Measurements from ENCODE around the gene CCDC24. TPM values are rescaled to one million over a fixed set of nuclear protein-coding genes. Genes with fewer than 3 reads are reported as not detected.
A peak's percentile ranks its signal among the peaks of the same experiment; 100 is the strongest.

Gene CCDC24
- total RNA-seq, 1 donor from 2014 or later, result 0.89 TPM

DNA sequence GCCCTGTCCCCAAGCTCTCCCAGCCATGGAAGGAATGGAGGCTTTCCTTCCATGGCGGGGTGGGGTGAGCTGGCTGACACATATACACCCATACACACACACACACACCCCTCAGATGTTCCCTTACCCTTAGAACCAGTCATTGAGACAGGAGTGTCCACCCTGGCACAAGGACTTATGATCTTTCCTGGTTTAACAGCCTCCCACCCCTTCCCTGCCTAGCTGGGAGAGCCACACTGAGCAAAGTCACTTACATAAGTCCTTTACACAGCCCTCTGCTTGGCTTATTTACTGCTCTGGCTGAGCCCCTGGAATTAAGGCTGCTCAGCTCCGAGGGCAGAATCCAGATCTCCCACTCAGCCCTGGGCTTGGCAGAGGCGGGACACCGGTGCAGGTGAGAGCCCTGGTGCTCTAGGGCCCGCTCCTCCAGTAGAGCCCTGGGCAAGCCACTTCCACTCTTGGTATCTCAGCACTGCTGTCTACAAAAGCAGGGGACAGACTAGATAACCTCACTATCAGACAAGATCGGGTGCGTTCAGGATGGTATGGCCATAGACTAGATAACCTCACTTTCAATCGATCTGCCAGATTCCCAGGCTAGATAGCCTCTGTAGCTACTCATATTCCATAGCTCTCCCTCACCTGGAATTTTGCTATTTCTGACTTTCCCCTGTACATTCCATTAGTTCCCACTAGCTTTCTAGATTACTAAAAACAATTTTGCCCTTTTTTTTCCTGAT, 23.1 kb downstream of the CCDC24 start:
- ATAC-seq, result no peak
- peak; percentile 11 for DNase-seq (ENCODE audit: missing footprints)
- intact Hi-C loops (cut with DNase I), result no loop called here

DNA sequence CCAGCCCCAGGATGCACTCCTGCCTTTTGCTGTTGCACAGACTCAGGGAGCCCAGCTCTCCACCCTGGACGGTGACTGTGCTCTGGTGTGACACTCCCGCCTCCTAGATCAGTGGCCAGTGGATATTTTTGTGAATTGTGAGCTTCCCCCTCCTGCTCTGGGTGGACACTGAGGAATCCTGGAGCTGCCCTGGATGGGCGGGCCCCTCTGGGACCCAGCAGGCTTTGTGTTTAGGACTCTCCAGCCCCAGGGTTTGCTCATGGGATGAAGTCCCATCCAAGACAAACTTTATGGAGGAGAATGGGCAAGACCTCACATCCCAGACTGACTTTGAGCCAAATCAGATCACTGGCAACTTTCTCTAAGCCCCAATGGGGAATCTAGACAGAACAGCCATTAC, 23.8 kb downstream of the CCDC24 start:
- DNase-seq (ENCODE audit: missing footprints), result peak; percentile 55
- intact Hi-C loops (cut with DNase I), result no loop called here
- peak; percentile 47 for ATAC-seq

DNA sequence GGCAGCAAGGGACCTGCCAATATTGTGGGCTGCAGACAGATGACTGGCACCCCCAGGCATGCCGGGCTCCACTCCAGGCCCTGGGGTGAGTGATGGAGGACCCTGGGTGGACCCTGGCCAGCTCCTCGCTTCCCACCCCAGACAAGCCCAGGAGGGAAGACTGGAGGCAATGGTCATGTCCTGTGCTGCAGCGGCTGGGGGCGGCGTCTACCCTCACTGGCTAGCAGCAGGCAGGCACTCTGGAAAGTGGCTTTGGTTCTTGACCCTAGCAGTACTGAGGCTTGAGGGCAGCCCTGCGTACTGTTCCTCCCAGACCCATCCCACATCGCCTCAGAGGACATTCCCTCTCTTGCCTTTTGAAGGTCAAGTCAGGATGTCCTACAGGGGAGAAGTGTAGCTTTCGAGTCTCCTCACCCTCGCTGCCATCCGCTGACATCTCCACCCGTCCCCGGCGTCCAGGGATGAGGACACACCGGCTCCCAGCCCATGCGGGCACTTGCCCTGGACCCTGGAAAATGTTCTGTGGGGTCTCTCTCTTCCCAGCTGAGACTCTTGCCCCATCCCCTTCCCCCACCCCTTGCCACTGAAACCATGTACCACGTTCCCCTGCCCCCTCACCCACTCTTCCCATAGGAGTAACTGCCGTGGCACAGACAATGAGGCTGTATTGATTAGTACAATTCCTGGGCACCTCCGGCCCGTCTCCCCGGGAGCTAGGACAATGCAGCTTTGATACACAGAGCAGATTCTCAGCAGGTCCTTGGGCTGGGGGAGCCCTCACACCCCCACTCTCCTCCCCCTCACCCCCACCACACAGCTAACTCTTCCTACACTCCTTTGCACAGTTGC, 24.9 kb downstream of the CCDC24 start:
- intact Hi-C loops (cut with DNase I), result no loop called here
- peak; percentile 34 for DNase-seq (ENCODE audit: missing footprints)
- ATAC-seq, result no peak

DNA sequence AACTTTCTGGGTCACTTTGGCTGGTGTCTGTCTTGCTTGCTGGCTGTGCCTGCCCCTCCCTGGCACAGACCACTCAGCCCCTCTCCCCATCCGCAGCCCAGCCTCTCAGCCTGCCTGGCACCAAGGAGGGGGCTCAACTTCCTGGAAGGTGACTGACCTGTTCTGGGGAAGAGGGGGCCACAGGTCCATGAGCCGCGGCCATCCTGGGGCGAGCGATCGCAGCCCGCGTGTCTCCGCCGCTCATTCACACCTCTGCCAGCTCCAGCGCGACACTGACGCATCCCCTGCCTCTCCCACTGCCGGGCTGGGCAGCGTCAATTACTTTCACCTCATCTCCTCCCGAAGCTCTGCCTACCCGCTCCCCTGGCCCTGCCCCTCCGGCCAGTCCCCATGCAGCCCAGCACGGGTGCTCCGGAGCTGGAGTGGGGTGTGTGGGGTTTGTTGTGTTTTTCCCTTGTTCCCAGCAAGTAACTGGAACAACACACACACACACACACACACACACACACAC, 25.5 kb downstream of the CCDC24 start:
- no peak for ATAC-seq
- DNase-seq (ENCODE audit: missing footprints), result peak; percentile 53
- intact Hi-C loops (cut with DNase I), result no loop called here

DNA sequence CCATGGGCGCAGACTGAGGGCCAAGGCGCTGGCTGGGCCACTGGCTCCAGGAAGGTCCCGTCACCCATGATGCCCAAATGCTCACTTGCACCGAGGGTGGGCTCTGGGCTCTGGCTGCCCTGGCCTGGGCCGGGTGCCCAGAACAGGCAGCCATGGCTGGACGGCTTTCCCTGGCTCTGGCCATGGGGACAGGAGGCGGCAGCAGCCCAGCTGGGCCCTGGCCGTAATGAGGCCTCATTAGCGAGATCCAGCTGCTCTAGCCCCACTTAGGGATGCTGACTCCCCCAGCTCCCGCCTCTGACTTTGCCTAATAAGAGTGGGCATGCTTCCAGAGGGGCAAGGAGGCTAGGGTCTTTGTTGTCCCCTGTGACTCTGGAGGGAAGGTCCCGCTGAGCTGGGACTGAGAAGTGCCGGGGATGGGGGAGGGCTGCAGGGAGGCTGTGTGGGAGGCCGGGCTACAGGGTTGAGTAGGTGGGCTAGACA, 28.1 kb downstream of the CCDC24 start:
- intact Hi-C loops (cut with DNase I), result no loop called here
- DNase-seq (ENCODE audit: missing footprints), result peak; percentile 56
- no peak for ATAC-seq

DNA sequence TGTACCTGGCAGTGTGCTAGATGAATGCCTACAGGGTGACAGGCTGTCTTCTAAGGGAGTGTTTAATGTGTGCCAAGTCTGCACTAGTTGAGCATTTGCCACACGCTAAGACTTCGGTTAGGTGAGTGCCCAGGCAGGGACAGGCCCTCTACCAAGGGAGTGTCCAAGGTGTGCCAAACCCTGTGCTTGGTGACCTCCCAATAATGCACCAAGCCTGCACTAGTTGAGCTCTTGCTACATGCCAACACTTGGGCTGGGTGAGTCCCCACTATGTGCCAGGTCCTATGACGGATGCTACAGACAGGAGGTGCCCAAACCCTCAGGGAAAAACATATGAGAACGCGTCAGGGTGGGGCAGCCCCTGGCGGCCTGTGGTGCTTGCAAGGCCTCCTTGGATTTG, 29.1 kb downstream of the CCDC24 start:
- intact Hi-C loops (cut with DNase I), result no loop called here
- no peak for ATAC-seq
- peak; percentile 20 for DNase-seq (ENCODE audit: missing footprints)

DNA sequence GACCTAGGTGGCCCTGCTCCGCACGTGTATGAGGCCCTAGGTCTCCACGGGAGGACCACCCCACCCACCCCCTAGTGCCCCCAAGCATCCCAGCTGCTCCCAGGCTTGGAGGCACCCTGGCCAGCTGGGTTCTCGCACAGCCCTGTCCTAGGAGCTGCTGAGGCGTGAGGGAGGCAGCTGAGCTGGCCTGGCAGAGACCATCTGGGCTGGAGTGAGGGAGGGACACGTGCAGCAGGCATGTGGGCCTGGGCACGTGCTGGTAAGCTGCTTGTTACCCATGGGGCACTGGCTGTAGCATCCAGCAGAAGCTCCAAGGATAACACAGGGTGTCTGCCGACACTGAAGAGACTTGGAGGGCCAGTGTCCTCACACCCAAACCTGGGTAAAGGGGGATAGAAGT, 29.8 kb downstream of the CCDC24 start:
- ATAC-seq (no peak), DNase-seq (ENCODE audit: missing footprints) (peak; percentile 9)
- intact Hi-C loops (cut with DNase I), result no loop called here

DNA sequence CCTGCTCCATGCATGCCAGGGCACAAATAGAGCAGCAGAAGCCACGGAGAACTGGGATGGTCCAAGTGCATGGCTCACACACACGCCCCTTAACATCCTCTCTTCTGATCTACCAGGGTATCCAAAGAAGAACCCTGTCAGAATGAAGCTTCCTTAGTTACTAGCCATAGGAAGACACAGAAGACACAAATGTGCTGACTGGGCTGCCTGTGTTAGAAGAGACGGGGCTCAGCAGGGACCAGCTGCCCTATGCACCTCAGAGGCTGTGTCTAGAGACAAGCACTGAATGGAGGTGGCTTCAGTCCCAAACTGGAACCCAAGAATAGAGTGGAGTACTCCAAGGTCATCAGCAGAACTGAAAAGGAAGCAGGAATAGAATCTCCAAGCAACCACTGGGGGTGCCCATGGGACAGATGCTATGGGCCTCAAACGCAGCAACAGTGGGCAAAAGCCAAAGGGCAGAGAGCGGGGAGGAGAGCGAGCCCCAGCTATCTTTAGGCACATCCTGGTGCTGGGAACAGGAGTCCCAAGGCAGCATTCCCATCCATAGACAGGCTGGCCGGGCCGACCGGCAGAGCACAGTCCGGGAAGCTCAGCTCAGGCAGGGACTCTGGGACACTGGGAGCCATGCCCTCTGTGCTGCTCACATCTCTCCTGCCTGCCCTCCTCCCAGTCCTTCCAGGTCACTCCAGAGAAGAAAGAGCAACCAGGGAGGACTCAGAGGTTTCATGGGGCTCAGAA, 30.4 kb downstream of the CCDC24 start:
- DNase-seq (ENCODE audit: missing footprints), result peak; percentile 43
- intact Hi-C loops (cut with DNase I), result no loop called here
- ATAC-seq, result peak; percentile 42

DNA sequence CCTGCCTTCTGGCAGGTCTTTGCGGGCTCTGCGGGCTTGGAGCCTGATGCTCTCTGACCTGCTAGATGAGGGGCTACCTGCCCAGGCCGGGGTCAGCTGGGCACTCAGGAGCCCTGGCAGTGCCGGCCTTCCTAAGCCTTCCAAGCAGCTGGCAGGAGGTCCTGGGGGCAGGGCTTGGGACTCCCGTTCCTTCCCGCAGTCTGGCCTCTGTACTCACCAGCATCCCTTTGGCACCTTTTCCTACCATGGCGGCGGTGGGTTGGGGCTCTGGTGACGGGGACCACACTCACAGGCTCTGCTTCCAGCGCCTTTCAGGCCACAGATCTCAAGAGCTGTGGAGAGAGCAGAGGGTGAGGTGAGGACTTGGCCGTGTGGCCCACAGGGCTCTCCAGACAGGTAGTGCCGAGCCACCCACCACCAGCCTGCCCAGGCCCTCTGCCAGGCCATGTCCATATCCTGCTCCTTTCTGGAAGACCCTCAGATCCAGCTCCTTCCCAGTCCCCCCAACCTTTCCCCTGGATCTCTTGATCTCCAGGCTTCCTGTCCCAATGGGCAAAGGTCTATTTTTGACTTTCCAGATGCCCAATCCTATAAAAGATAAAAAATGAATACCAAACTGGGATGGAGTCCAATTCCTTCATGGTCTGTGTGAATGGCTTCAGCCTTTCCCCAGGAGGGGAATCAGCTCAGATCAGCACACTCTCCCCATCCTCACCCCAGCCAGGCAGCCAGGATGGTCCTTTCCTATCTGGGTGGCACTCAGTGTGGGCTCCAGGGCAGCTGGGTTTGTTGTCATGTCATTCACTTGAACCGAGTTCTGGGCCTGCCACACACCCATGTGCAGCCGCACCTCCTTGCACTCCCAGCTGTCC, 32.9 kb downstream of the CCDC24 start:
- intact Hi-C loops (cut with DNase I), result no loop called here
- ATAC-seq, result no peak
- DNase-seq (ENCODE audit: missing footprints), result peak; percentile 55

DNA sequence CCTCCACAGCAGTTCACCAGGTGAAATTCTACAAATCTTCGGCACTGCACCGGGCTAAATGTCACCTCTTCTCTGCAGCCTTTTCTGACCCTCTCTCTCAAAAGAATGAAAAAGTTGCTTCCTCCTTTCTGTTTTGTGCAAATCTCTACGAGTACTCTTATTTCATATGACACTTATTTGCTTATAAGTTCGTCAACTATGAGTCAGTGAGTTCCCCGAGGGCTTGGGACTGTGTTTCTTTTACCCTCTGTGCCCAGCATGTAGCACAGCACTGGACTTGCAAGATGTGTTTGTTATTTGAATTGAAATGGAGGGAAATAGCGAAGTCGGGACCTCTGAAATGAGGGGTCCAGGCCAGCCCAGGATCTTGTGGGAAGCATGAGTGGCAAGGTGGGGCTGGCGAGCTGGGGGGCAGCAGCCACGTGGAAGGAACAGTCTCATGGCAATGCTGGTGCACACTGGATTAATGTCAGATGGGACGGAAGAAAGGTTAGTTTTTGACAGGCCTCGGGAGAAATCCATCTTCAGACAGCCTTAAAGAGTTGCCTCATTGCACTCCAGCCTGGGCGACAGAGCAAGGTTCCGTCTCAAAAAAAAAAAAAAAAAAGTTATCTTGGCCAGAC, 33.6 kb downstream of the CCDC24 start:
- intact Hi-C loops (cut with DNase I), result no loop called here
- no peak for DNase-seq (ENCODE audit: missing footprints)
- no peak for ATAC-seq

DNA sequence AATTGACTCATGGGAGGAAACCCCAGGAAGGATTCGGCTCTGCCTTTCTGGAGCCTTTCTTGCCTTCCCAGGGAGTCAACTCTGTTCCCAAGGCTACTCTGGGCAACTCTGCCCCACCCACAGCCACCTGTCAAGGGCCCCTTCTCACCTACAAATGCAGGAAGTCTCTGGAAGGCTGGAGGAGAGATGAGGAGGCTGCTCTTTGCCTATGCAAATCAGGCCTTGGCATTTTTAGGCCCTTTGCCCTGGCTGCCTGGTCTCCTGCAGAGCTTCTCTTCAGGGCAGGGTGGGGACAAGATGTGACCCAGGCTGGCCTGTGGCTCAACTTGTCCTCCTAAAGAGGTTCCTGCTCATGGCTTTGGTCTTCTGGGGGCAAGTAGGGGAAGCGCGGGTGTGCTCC, 34.4 kb downstream of the CCDC24 start:
- ATAC-seq, result no peak
- DNase-seq (ENCODE audit: missing footprints), result peak; percentile 33
- intact Hi-C loops (cut with DNase I), result no loop called here

DNA sequence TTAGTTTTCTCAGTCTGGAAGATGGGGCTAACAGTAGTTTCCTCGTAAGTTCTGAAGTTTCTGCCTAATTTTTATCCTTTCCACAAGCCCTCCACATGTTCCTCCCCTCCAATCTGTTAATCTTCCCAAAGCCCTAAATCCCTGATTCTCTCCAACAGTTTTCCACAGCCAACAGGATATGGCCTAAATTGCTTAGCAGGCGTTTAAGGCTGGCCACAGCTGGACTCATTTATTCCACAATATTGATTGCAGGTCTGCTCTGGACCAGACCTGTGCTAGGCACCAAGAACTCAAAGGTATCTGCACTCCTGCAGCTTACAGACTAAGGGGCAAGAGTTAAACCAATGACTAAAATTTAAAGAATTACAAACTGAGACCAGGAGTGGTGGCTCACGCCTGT, 35.9 kb downstream of the CCDC24 start:
- DNase-seq (ENCODE audit: missing footprints) (no peak), ATAC-seq (no peak)
- intact Hi-C loops (cut with DNase I), result no loop called here

DNA sequence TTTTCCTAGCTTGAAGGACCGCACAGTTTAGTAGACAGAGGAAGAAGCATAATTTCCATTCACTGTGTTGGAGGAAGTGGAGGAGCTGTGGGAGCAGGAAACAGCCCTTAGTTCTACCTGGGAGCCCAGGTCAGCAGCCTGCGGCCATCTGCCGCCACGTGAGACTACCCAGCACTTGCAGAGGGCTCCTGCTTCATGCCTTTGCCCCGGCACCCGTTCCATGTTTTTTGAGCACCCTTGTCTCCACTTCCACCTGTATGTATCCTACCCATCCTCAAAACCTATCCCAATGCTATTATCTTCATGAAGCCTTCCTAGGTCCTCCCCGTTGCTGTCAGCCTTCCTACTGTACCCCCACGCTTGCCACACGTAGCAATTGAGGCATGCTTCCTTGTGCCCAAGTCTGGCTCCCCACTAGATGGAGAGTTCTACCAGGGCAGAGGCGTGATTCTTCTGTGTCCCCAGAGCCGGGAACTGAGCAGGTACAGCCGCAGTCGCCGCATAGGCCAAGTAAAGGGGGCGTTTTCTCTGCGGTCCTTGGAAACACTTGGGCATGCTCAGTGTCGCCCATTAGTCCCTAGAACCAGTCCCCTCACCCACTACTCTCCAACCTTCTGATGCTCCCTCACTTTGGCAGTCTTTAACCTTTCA, 38.0 kb downstream of the CCDC24 start:
- intact Hi-C loops (cut with DNase I), result no loop called here
- DNase-seq (ENCODE audit: missing footprints) (no peak), ATAC-seq (peak; percentile 9)

DNA sequence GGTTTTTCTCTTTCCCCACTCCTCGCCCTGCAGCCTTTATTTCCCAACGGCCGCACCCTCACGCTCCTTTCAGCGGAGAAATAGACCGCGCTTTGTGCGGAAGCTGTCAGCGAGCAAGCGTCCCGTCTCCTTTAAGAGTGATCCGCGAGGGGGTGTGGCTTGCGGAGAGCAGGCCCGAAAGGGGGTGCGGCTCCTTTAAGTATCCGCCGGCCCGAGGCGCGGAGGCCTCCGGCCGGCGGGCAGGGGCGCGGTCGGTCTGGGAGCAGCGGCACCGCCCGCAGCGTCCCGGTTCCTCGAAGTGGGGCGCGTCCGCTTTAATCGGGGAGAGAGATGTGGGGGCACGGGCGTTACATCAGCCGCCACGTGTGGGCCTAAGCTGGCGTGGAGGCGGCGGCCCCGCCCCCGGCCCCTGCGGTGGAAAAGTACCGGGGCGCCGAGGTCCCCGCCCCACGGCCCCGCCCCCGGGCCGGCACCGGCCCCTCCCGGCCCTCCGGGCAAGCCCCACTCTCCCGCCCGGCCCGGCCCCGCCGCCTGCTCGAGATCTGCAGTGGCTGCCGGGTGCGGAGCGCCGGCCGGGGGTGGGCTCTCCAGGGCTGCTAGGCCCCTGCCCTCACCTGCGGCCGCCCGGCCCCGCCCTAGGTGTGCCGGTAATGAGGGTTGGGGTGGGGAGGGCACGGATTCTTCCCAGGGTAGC, 38.7 kb downstream of the CCDC24 start:
- DNase-seq (ENCODE audit: missing footprints) (peak; percentile 96), ATAC-seq (peak; percentile 93)
- intact Hi-C loops (cut with DNase I), result no loop called here

DNA sequence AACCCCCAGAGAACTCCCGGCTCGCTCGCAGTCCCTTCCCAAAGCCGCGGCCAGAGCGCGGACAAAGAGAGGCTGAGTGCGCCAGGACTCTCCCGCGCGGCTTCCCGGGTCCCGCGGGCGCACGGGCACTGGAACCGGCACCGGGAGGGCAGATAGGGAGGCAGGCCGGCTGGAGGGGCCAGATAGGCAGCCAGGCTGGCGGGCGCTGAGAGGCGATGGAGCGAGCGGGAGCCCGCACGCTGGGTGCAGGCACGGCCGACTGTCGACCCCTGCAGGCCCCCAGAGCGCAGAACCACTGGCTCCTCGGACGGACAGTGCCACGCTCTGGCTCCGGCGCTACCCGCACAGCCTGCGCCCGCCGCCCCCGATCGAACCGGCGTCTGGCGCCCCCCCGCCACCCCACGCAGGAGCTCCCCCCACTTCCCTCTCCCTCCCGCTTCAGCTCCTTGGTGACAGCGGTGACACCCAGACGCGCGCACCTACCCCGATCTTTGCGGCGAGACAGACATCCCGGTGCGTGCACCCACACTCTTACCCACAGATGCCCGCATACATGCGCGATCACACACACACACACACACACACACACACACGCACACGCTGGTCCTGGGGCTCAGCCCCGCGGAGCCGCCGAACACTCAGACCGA, 39.3 kb downstream of the CCDC24 start:
- DNase-seq (ENCODE audit: missing footprints), result no peak
- peak; percentile 51 for ATAC-seq
- intact Hi-C loops (cut with DNase I), result no loop called here
